HG03095 (cell line): ENCODE data around the gene DNAJB13.

Experiments
- ATAC-seq: cut with Tn5 transposase; IDR thresholded peaks from one replicate; pipeline ENCODE4 v1.9.1; 2021; ENCODE audit warnings: moderate library complexity; ENCODE audit not compliant: unreplicated experiment

The DNAJB13 gene

DNA sequence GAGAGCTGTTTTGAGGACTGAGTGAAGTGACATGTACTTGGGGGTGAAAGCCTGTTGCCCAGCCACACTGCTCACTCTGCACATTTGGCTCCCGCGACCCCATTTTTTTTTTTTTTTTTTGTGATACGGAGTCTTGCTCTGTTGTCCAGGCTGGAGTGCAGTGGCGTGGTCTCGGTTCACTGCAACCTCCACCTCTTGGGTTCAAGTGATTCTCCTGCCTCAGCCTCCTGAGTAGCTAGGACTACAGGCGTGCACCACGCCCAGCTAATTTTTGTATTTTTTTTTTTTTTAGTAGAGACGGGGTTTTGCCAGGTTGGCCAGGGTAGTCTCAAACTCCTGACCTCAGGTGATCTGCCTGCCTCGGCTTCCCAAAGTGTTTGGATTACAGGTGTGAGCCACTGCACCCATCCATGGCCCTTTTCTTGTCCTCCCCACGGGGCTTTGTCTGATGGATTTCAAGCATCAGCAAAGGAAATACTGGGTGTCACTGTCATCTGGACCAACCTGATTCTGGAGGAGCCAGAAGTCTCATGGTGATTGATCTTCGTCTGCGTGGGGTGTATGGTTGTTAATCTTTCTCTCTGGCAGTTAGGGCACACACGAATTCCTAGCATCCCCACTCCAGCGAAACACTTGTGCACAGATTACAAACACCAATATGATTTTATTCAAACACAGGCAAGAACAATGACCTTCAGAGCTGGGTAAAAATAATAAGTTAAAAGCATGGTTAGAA, 61.4 kb downstream of the DNAJB13 start:
- no peak for ATAC-seq

DNA sequence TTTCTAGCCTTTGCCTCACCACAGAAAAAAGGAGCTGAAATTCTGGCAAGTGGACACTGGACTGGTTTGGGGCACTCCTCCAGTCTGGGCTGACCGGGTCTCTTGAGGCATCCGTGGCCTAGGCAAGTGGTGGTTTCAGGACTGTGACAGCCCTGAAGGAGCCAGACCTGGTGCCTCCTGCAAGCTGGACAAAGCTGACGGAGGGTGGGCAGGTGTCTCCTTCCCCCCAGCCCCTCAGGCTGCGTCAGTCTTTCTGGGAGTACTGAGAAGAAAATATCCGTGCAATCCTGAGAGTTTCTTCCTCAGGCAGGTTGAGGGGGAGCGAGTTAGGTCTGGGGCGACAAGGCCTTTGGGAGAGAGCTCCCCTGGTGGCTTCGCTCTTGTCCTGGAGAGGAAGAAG, 62.3 kb downstream of the DNAJB13 start:
- ATAC-seq: no peak

DNA sequence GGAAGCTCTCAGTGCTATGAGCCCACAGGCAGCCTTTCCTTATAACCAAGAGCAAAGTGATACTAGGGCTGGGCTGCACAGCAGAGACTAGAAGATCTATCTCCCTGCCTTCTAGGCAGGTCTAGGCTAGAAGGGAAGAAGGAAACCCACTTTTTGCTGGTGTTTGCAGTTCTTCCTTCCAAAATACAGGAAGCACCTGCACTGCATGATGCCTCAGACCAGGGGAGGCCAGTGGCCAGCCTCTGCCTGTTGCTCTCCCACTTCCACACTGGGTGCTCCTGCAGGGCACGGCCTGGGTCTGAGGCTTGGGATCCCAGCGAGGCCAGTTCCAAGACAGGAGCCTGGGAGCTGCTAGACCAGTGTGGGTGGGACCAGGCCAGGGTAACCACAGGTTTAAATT, 64.1 kb downstream of the DNAJB13 start:
- no peak for ATAC-seq

DNA sequence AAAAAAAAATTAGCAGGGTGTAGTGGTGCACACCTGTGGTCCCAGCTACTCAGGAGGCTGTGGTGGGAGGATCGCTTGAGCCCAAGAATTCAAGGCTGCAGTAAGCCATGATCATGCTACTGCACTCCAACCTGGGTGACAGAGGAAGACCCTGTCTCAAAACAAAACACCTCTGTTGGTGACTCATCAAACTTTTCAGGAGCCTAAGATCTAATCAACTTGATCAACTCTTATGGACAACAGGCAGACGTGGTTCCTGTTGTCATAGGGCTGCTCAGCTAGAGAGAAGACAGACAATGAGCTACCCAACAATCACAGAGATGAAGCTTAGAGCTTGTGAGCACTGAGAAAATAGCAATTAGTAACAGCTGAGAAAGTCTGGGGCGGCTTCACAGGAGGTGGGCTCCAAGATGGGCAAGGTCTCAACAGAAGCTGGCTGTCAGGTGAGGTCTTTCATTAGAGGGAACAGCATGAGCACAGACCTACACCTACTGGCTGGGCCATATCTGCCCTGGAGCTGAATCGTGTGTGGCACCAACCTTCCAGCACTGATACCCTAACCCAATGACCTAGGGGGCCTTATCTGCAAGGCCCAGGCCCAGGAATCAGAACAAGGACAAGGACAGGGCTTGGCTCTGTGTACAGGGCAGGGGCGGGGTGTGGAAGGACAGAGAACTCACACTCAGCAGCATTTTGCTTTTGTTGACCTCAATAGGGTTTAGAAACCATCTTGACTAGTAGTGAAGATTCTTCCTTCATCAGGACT, 65.3 kb downstream of the DNAJB13 start:
- ATAC-seq: no peak

DNA sequence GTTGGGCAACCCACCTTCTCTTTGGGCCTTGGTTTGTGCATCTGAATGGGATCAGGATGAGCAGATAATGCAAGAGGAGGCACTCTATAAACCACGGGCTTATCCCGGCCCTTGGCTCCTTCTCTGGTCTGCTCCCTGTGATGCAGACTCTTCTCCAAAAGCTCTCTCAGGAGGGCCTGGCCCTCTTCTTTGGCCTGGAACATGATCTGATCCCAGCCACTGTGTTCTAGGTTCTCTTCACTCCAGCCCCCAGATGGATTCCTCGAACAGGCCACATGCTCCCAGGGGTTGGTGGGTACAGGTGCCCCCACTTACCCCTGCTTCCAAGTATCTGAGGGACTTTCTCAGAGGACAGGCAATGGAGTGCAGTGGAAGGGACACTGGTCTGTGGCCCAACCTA, 66.8 kb downstream of the DNAJB13 start:
- ATAC-seq: no peak

DNA sequence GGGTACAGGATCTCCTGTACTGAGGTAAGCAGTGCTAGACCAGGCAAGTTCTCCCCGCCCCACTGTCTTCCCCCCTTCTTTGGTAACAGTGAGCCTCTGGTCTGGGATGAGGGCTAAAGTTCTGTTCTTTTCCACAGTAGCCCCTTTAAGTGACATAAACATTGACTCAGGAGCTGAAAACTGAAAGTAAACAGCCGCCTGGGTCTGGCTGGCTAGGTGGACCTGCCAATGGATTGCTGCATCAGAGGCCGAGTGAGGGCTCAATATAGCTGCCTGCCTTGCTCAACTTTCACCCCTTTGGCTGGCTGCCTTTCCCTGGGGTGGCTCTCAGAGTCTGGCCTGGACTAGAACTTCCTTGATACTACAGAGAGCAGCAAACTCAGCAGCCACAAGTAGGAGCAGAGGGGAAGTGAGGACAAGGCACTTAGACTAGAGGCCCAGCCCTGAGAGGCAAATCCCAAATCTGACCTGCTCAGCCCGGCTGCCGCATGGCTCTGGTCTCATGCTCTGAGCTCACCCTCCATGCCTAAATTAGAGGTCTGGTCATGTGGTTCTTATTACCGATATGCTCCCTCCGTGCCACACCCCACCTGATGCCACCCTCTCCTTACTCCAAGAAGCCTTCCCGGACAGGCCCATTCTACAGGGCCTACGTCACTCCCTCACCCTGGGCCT, 67.6 kb downstream of the DNAJB13 start:
- no peak for ATAC-seq

DNA sequence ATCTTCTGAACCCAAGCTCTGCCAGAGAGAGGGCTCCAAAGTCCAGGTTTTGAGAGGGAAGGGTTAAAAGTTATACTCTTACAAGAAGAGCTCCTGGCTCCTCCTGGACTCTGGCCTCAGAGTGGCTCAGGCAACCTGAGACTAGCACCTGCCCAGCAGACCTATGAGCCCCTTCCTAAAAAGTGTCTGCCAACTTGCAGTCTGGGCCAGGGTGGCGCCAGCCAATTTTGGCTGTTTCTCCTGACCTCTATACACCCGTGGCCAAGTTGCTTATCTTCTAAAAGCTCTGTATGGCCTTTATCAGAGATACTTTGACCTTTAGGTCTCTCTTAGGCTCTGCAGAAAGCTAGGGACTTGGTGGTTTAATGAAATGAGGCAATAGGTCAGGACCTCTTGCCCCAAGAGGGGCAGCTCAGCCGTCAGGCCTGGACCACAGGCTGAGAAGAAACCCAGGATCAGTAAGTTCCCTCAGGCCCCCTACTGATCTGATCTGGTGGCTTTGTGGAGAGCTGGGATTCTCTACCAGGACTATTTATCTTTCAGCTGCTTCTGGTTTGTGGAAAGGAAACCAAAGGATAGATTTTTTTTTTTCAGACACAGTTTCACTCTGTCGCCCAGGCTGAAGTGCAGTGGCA, 68.4 kb downstream of the DNAJB13 start:
- ATAC-seq: no peak

DNA sequence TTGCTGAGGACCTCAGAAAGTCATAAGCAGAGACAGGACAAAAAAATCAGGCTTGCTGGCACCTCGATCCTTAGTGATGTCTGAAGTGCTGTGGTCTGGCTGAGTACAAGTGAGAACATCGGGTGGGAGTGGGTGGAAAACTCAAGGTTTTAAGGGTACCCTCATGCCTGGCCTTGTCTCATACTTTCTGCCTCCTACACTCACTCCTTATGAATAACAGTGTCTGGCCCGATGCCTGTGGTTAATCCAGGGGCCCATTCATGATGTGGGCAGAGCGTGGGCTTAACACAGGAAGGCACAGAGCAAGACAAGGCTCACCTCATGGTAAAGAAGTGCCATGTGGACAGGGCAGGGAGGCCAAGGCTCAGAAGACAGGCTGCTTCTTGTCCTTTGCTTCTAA, 69.0 kb downstream of the DNAJB13 start:
- no peak for ATAC-seq
